Erythroblast (primary cell): ENCODE measurements around the gene SKIDA1.

Source experiments
- DNase-seq, 2 experiments: peaks; one replicate each; lab custom pipeline; 2025; lab: John Stamatoyannopoulos, UW
- GATA1 ChIP-seq: IDR thresholded peaks from 2 replicates; pipeline ENCODE4 v1.6.1; 2011; ENCODE audit warnings: low read depth, mild to moderate bottlenecking, control low read depth, low read length, moderate library complexity
- POLR2A ChIP-seq: IDR thresholded peaks from 2 replicates; pipeline ENCODE4 v1.6.1; 2011; ENCODE audit warnings: mild to moderate bottlenecking, low read length

SKIDA1 gene

DNA sequence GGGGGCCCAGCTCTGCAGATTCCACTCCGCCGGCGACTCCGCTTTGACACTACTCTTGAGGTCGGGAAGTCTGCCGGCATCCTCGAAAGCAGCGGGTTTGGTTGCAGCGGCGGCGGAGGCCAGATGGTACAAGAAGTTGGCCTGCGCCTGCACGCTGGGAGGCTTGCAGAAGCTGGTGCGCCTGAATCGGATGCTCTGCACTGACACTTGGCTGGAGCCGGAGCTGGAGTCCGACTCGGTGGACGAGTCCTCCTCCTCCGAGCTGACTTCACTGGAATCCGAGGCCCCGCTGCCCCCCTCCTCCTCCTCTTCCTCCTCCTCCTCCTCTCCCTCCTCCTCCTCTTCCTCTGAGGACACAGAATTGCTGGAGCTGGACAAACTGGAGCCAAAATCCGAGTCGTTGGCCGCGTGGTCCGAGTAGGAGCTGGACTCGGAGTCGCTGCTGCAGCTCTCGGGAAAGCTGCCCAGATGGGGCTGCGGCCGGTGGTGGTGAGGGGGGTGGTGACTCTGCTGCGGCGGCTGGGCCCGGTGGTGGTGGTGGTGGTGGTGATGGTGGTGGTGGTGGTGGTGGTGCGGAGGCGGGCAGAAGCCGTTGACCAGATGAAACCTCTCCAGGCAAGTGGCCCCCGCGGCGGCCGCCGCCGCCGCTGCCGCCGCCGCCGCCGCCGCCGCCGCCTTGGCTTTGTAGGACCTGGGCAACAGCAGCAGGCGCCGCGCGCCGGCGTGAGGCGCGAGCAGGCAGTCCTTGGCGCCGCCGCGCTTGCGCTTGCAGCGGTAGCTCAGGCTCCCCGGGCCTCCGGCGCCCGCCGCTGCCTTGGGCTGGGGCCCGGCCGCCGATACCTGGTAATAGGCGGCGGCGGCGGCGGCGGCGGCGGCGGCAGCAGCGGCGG is 9.0 kb downstream of the SKIDA1 start:
- peak; percentile 75 to 80 for DNase-seq
- TF ChIP-seq POLR2A, result no peak
- TF ChIP-seq GATA1, result no peak

DNA sequence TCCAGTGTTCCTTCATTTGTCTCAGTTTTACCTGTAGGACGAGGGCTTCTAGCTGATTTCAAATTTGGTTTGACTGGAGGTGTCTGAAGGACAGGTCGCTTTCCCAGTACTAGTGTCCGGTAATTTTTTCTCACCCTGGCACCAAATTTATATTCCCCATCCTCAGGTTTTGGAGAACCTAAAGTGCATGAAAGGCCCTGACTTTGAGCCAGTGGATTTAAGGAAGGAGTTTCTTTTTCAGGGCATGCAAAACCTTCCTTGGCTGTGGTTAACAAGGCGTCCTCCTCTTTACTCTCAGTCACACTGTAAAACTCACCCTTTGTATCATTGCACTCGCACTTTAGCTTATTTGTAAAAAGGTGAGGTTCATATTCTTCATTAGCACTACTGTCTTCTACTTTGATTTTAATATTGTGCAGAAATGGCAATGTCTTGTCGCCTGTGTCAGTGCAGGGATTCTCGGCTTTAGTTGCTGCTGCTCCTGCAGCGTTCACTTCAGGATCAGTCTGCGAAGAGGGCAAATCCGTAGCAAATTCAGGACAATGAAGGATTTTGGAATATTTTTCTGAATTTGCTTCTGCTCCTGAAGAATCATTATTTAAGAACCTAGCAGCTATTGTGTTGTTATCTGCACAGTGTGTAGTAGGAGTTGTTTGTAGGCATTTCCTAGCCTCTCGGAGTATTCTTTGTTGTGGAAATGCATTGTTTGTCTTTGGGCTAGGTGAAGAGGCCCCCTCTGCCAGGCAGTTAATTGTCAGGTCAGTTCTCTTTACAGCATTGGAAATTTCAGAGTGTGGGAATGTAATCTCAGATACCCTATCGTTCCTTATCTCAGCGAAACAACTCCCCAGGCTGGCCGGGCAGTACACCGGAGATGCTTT is 9.9 kb downstream of the SKIDA1 start:
- peak in 1 of 2 experiments; percentile 35 for DNase-seq
- TF ChIP-seq POLR2A, result no peak
- TF ChIP-seq GATA1, result no peak

DNA sequence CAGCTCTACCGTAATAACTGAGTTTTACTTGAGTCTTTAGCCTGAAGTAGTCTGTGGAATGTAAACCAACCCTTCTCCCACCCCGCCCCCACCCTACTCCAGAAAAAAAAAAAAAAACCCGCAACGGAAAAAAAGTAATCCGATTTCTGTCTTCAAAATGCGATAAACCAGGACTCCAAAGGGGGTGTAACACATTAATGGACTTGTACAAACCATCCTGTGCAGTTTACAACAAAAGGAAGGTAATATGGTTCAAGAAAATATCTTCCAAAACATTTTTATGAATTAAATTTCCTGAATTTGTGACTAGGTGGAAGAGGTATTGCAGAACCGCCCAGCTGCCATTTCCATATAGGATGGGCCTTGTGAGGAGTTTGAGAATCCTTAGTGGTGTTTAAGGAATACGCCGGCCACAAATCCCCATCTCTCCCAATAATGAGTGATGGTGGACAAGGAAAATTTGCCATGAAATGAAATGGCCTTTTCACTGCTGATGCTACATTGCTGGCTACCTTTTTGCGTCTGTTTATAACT is 10.6 kb downstream of the SKIDA1 start:
- TF ChIP-seq GATA1, result no peak
- no peak for TF ChIP-seq POLR2A
- DNase-seq, result no peak

DNA sequence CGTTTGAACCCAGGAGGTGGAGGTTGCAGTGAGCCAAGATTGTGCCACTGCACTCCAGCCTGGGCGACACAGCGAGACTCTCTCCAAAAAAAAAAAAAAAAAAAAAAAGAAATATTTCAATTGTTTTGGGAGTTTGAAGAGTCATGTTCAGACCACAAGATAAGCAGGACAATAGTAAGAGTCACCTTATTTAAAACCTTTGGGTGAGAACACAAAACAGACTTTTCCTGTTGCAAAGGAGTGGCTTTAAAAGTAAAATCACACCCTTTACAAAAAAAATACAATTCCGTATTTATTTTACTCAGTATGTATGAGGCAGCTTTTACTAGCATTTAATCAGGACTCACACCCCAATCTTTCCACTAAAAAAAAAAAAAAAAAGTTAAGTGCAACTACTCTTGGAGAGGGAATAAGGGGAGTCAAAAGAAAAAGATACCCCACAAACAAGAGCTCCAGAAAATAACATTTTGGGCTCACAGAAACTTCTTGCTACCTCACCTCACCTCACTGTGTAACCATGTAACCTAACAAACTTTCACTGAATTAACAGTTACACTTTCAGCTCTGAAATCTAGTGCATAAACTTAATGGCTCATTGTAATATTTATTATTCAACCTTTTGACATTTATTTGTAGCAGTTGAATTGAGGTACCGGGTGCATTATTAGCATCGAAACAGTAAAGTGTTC is 11.2 kb downstream of the SKIDA1 start:
- DNase-seq, result no peak
- no peak for TF ChIP-seq POLR2A
- TF ChIP-seq GATA1, result no peak

DNA sequence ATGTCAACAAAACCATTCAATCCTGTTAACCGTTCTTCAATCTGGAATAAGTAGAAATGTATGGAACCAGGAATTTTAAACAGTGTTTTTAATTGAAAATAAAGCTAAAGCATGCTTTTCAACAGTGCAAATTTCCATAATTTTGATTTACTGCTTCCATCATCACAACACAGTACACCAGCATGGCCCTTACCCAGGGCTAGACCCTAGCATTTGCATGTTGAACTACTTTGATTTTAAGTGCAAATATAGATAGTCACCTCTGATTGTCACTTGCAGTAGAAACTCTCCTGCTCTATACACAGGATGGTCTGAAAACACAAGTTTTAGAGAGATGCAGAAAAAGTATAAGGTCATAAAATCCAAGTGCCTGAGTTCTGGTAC is 12.1 kb downstream of the SKIDA1 start:
- TF ChIP-seq POLR2A (no peak), GATA1 (no peak)

DNA sequence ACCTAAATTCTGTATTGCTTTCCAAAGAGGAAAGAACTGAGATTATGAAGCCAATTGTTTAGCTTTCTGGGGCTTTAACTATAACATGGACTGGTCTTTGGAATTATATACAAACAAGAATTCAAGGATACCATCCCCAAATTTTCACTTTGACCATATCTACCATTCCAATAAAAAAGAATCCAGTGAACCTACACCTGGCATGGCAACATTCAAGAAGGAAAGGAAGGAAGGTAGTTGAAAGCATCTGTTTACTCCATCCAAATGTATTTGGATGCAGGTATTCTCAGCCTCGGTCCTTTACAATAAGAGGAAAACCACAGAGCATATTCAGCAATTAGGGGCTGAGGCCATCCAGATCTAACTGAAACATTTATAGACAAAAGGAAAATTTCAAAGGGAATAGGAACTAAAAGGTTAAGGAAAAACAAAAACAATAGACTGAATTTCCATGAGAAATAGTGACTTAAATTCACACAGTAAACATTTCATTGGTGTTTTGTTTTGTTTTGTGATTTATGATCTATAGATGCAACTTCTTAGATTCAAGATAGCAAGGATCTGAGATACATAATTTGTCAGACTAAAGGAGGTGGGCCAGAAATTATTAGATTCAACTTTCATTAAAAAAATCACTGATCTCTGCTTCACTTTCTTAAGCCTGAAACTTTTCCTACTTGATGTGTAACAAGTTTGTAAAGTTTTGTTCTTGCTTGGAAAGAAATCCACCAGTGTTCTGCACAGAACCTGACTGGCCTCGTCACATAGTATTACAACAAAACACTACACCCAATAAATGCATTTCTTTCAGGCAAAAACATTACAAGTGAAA is 12.7 kb downstream of the SKIDA1 start:
- TF ChIP-seq GATA1 (no peak), POLR2A (no peak)
- no peak for DNase-seq

More for the DNA sequence above, 12.1 kb downstream of the SKIDA1 start:
- no peak for DNase-seq

DNA sequence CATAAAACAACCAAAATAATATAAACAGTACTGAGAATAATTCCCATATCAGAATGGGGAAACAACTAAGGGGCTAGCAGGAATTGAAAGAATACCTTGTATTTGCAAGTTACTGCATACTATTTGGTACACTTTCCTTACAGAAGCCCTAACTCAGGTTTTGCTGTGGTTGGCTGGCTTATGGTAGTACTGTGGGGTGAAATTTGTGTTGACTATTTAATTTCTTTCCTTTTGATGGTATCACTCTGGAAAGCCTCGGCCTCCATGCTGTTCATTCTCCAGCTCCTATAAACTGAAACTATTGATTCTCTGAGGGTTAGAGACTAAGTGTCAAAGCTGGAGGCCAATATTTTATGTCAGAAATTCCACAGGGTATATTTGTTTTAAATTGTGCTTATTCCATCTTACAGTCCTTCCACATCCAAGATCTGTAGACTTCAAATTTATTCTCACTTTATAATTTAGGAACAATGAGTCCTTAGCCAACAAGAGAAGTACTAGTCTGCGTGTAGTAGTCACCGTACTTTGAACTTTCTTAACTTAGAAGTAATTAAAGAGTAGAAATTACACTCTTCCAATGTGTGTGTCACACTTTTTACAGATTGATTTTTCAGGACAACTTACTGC is 13.4 kb downstream of the SKIDA1 start:
- no peak for DNase-seq
- TF ChIP-seq GATA1 (no peak), POLR2A (no peak)

DNA sequence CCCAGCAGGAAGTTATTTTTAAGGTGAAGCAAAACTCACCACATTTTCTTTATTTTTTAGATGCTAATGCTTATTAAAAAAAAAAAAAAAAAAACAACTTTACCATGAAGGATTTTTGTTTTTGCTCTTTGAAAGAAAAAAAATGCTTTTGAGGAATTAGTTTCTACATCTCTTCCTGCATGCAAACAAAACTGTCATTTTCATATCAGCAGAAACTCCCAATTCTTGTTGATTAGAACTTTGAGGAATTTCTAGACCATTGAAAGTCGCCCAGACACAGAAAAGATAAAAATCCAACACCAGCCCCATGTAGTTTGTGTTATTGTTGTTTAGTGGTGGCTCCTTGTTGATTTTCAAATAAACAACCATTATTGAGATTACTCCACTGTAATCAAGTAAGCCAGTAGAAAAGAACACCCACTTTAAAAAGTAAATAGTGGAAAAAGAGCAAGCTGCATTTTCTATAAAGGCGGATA is 14.3 kb downstream of the SKIDA1 start:
- TF ChIP-seq POLR2A (no peak), GATA1 (no peak)
- no peak for DNase-seq

DNA sequence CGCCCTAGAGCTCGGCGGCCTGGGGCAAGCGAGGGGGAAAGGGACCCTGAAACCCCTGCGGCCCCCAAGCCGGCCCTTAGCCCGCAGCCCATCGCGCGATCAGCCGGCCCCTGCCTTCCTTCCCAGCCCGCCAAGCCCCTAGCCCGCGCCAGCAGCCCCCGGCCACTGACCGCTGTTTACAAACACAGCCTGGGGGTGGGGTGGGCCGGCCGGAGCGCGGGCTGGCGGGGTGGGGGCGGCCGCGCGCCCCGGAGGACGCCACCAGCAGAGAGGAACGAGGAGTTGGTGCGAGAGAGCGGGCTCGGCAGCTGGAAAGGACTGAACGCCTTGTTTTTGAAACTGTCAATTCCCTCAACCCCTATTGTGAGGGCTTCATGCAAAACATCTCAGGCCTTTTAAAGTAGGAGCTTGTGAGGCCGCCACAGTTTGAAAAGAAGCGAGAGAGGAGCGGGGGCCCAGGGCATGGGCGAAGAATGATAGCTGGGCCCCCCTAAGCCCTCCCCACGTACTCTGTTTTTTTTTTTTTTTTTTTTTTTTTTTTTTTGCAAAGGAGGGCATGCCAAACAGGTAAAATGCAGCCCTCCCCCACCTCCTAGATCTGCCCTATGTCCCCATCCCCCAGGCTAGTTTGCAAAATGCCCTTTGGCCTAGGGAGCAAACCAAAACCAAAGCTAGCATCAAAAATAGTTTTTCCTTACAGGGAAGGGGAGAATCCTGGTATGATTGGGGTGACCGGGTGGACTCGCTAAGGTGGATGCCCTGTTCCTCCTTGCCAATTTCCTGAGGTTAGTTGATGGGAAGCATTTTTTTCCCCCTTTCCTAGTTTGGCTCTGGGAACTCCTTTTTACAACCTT is 15.0 kb downstream of the SKIDA1 start:
- no peak for TF ChIP-seq GATA1
- TF ChIP-seq POLR2A, result no peak
- DNase-seq, result peak; percentile 36 to 39

DNA sequence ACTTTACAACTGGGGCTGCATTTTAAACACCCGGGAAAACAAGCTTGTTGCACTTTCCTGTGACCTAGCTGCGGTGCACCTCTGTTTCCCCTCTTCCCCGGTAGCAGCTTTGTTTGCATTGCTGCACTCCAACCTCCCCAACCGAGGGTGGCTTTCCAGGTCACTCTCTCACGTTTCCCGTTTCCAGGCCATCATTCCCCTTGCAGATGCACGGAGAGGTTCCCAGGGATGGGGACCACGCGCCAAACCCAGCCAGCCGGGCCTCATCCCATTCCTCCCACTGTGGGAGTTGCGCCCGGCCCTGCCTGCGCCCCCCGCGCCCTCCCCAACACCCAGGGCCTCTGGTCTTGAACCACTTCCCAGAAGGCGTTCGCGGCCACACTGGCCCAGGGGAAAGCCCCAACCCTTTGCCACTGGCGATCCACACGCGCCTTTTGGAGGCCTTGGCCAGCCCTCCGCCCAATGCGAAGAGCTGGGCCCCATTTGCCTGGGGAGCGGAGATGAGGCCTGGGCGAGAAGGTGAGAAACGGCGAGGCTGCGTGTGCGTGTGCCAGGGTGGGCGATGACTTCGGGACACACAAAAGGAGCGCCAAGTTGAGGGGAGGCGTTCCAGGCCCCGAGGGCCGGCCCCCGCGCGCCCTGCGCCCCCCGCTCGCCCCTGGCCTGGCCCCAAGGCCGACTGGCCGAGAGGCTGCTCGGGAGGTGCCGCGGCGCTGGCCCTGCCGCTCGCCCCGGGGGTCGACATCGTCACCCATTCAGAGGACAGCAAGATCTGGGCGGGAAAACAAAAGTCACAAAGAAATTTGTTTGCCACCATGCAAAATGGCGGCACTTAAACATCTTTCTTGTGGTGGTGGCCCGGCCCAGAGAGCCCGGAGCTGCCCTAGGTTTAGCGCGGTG is 15.9 kb downstream of the SKIDA1 start:
- peak; percentile 33 to 36 for DNase-seq

More for the DNA sequence above, 15.9 kb downstream of the SKIDA1 start:
- TF ChIP-seq POLR2A, result no peak
